GM19025 (cell line): Measurements from ENCODE around the gene CCDC70.

Experiments used
- ATAC-seq: cut with Tn5 transposase; IDR thresholded peaks from one replicate; pipeline ENCODE4 v1.9.1; 2021; ENCODE audit warnings: mild to moderate bottlenecking, low read depth, moderate library complexity; ENCODE audit not compliant: unreplicated experiment

Gene CCDC70

GRCh38 chr13:51828730-51829567 is 32.8 kb upstream of the CCDC70 start:
- ATAC-seq, result no peak

- no peak for ATAC-seq
These were observed 32.2 kb upstream of the CCDC70 start for GRCh38 chr13:51829568-51829899.

DNA sequence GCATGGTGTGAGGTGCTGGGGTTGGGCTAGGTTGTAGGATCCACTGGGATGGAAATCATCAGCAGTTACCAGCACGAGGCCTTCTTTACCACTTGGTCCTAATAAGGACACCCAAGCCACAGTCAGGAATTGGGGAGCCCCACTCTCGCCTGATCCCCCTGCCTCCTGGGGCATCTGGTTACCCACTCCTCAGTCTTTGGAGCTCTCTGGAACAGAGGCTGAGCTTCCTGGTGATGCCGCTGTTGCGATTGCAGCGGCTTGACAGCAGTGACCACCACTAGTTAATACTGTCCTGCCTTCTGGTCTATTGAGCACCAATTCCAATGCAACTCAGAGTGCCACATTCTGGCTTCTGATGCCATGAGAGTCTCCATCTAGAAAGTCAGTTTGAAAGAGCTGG is 30.2 kb upstream of the CCDC70 start:
- ATAC-seq, result no peak

DNA sequence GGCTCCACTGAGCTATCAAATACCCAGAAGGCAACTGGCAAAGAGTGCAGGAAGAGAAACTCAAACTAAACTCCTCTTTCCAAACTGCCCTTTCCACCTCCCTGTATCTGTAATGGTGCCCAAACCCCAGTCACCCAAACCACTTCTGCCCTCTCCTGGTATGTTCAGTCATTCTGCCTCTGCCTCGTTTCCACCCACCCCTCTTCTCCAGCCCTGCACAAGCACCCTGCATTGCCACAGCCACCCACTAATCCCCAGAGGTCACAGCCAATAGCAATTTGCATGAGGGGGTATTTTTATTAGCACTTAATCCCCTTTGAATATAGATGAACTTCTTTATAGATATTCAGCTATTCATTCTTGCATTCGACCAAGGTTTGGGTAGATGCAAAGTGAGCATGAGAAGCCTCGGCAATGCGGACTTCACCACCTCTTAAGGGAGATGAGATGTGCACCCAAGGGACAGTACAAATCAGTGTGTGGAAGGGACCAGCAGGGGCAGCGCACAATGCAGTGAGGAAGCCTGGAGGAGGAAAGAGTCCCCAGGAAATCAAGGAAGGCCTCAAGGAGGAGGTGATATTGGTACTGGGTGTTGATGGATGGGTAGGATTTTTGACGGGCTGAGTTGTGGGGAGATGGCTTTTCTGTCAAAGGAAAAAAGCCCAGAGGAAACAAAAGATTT is 29.2 kb upstream of the CCDC70 start:
- ATAC-seq, result peak; percentile 65

DNA sequence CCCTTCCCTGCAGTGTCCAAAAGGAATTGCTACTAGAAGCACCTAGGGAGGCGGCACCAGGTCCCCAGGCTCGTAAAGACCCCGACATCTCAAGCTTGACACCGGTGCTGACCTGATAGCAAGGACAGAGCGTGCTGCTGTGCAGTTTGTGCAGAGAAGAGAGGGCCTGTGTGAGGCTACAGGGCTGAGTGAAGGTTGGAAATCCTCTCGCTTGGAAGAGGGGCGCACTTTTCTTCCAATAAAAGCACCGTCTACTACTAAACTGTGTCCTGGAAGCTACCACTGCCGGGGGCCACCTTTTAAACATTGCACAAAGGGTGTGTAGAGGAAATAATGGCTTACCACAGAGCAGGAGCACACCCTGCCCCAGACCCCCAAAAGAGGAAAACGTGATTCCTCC is 27.8 kb upstream of the CCDC70 start:
- ATAC-seq, result no peak

DNA sequence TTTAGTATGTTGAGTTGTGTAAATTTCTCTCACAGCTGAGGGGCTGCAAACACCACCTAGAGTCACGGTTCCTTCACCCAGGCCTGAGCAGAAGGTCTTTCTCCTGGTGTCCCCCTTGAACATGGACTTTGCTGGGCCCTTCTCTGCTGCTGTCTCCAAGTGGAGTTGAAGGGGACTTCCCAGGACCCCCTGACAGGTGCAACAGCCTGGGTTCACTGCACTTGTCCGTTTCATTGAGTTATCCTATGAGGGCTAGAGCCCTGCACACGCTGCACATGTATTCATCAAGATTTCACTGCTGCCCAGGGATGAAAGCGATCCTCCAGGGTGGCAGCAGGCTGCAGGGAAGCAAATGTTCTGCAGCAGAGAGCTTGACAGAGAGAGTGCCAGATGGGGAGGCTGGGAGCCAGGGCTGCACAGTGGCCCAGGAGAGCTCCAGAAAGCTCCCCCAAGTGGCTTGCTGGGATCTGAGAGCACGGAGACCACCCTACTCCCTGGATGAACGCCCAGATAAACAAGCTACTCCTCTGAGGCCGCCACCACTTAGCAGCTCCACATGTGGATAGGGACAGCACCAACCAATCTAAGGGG is 27.1 kb upstream of the CCDC70 start:
- ATAC-seq, result no peak

- no peak for ATAC-seq
These were observed 24.8 kb upstream of the CCDC70 start for GRCh38 chr13:51837016-51837415.

GRCh38 chr13:51838240-51838846 is 23.4 kb upstream of the CCDC70 start:
- no peak for ATAC-seq

DNA sequence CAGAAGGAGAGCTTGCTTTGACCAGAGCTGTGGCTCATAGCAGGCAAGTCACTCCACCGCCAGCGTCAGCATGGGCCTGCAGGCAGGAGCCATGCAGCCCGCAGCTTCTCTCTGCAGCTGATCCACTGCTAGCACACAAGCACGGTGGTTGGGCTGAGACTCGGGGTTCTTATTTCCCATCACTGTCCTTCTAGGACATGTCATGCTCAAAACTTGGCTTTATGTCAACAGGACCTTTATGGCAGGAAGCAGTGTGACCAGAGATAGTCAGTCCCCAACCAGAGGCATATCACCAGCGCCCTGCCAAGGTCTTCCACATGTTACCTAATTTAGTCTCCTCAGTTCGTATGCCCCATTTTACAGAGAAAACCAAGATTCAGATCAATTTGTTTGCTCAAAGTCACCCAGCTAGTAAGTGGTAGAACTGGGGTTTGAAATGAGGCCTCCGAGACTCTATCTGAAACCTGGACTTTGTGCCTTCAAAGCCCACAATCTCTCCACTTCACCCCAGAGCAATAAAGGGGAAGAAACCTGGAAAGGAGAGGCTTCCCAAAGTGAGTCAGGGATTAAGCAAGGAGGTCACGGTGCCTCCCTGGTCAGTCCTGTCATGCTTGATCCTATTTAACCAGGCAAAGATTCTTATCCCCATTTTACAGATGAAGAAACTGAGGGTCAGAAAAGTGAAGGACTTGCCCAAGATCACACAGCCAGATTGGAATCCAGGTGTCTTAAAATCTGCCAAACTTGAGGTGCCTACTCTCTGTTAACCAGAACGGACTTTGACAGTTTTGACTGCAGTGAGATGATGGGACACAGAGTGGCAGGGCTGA is 21.8 kb upstream of the CCDC70 start:
- ATAC-seq, result no peak

- no peak for ATAC-seq
These were observed 20.9 kb upstream of the CCDC70 start for GRCh38 chr13:51840917-51841316.

GRCh38 chr13:51841732-51842131 is 20.0 kb upstream of the CCDC70 start:
- no peak for ATAC-seq

GRCh38 chr13:51843529-51843928 is 18.2 kb upstream of the CCDC70 start:
- ATAC-seq, result no peak

DNA sequence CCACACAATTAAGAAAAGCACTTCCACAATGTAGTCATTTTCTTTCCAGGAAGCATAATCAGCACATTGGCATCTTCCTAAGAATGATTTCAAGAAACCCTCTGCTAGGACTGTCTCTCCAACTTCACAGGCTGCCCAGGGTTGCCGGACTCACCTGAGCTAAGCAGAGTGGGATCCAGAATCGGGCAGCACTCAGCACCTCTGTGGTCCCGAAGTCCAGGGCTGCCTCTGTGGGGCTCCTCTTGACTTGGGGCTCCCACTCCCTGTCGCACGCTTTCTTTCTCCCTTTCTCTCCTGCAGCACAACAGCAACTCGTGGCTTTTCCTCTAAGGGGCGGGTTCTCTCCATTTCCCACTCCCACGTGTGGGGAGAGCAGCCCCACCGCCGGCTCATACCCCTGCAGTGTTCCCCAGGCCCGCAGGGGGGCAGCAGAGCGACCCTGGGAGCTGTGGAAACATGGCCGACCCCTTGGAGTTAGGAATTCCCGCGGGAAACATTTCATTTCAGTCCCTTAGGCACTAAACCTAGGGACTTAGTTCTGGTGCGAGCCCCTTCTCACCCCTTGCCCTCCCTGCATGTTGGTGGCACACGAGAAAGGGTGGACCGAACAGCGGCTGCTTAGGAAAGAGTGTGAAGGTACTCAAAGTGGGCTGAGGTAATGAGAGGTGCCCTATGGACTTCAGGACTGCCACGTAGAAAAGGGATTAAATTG is 16.8 kb upstream of the CCDC70 start, which contains the start of gene TMEM272:
Gene TMEM272, minus strand, starts transcription at position 316 of the 712 bp plus-strand sequence. CDS start 6,647 bp downstream, outside the sequence.
- ATAC-seq, result no peak

DNA sequence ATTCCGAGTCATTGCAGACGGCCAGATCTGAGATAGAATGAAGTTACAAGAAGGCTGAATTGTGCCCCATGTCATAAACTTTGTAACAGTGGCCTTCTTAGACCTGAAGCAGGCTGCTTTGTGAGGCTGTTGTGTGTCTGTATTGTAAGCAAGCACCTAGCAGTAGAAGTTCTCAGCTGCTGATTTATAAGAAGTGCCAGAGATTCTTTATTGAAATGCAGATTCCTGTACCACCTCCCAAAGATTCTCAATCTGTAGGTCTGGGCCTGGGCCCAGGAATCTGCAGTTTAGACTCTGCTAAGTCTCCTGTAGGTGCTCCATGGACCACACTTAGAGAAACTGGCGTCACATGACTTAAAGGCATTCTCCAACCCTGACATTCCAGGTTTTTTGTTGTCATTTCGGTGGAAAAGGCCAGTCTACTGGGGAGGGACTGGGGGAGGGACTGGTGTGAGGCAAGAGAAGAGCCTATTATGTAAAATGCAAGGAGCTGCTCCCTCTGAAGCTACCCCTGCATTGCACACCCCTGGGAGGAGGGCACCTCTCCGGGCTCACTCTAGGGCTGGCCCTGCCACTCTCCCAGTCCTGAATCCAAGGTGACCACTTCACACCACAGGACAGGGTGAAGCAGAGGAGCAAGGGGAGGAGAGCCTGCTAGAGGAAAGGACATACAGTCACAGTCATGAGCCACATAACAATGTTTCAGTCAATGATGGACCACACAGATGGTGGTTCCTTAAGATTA is 16.0 kb upstream of the CCDC70 start:
- ATAC-seq, result no peak

DNA sequence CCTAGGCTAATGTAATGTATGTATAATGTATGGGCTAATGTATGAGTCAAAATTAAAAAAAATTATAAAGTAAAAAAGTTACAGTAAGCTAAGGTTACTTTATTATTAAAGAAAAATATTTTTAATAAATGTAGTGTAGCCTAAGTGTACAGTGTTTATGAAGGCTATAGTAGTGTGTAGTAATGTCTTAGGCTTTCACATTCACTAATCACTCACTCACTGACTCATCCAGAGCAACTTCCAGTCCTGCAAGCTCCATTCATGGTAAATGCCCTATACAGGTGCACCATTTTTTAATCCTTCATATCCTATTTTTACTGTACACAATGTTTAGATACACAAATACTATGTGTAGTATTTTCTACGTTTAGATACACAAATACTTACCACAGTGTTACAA is 15.0 kb upstream of the CCDC70 start:
- ATAC-seq, result no peak

DNA sequence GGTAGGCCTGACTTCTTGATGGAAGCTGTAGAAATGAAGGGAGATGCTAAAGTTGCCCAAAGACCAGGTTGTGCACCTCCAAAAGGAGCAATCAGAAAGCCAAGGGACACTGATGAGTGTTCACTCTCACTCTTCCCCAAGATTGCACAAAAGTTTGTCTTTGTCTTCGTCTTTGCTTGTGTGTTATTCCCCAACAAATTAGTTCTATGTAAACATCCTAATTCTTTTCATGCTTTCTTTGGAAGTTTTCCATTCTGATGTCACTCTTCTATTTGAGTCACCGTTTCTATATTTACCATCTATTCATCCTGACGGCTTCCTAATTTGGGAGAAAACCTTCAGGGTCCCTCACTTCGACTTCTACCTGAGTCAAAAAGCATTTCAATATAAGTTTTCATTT is 13.1 kb upstream of the CCDC70 start:
- ATAC-seq, result no peak

GRCh38 chr13:51849145-51850101 is 12.3 kb upstream of the CCDC70 start:
- no peak for ATAC-seq
